ENCODE measurements around the gene AMT.

AMT gene

GRCh38 chr3:49413338-49413734, 8.9 kb downstream of the AMT start:
- no peak for DNase-seq (ENCODE audit: low read depth)
- no peak for TF ChIP-seq CTCF (IDR thresholded peaks at IDR 0.05; ENCODE audit: control insufficient read depth, extremely low read depth, insufficient read depth)
- H3K4me3 ChIP-seq (ENCODE audit: low read depth, low read length): peak overlapping the region; percentile 94

- no peak for DNase-seq (ENCODE audit: low read depth)
- H3K4me3 ChIP-seq (ENCODE audit: low read depth, low read length): peak overlapping the region; percentile 94
- no peak for TF ChIP-seq CTCF (IDR thresholded peaks at IDR 0.05; ENCODE audit: control insufficient read depth, extremely low read depth, insufficient read depth)
These were observed 9.5 kb downstream of the AMT start for GRCh38 chr3:49412632-49413337.

DNA sequence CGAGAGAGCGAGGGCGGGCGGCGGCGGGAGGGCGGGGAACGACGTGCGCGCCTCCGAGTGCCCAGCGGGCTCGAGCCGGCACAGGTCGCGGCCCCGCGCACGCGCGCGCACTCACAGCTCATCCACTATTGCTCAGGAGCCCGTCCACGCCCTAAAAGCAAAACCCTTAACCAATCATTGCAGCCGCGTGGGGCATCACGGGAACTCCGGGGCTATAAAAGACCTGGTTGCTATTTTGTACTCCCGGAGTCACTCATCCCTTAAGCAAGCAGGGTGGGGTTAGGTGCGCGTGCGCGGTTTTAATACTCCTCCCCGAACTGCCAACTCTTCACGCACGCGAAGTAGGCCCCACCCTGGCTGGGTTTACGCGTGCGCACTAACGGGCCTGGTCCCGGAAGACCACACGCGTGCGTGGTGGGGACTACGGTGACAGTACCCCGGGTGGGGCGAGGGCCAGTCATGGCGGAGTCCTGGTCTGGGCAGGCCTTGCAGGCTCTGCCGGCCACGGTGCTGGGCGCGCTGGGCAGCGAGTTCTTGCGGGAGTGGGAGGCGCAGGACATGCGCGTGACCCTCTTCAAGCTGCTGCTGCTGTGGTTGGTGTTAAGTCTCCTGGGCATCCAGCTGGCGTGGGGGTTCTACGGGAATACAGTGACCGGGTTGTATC, 10.2 kb downstream of the AMT start, which contains the start of the genes RHOA and TCTA:
Gene RHOA (minus strand): TSS at position 9 of the 664 bp plus-strand sequence. CDS start 36,387 bp downstream, outside the sequence.
Gene TCTA (plus strand): TSS at position 456 of the 664 bp plus-strand sequence. CDS start 4 bp downstream, at position 460.
- H3K4me3 ChIP-seq (ENCODE audit: low read depth, low read length): peak within 1 kb of the TSS; percentile 94
- TF ChIP-seq CTCF (IDR thresholded peaks at IDR 0.05; ENCODE audit: control insufficient read depth, extremely low read depth, insufficient read depth): no peak
- DNase-seq (ENCODE audit: low read depth): peak; percentile 100

- no peak for DNase-seq (ENCODE audit: low read depth)
- H3K4me3 ChIP-seq (ENCODE audit: low read depth, low read length): peak overlapping the region; percentile 94
- no peak for TF ChIP-seq CTCF (IDR thresholded peaks at IDR 0.05; ENCODE audit: control insufficient read depth, extremely low read depth, insufficient read depth)
These were observed 10.7 kb downstream of the AMT start for GRCh38 chr3:49411535-49411967.

- H3K4me3 ChIP-seq (ENCODE audit: low read depth, low read length): peak overlapping the region; percentile 94
- no peak for DNase-seq (ENCODE audit: low read depth)
- TF ChIP-seq CTCF (IDR thresholded peaks at IDR 0.05; ENCODE audit: control insufficient read depth, extremely low read depth, insufficient read depth): no peak
These were observed 11.3 kb downstream of the AMT start for GRCh38 chr3:49410846-49411534.

DNA sequence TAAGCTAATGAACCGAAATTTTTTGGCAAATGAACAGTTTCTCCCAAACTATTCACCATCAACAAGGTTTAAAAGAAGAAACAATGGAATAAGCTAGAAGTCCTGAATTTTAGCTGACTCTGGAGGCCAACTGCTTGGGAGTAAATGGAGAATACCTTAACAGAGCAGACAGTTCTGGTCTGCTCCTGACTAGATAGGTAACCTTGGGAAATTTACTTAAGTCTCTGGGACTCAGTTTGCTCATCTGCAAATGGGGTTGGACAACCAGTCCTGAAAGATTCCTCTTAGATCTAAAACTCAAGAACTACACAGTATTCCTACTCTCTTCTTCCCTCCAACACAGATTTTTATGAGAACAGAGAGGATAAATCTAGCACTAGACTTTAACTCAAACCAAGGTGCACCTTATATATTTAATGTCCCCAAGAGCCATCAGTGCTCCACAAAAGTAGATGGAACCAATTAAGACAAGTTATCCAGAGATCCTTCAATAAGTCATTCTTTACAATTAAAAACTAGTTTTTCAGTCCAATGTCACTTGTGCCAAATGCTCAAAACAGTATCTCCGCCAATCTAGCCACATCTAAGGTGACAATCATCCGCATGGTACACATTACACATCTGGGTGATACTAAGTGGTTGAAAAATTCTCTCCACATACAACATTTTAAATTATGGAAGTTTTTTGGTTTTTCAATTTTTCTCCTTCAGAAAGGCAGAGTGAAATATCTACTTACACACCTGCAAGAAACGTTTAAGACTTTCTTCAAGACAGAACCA, 12.0 kb downstream of the AMT start:
- peak overlapping the region; percentile 94 for H3K4me3 ChIP-seq (ENCODE audit: low read depth, low read length)
- no peak for DNase-seq (ENCODE audit: low read depth)
- TF ChIP-seq CTCF (IDR thresholded peaks at IDR 0.05; ENCODE audit: control insufficient read depth, extremely low read depth, insufficient read depth): no peak
